Renal cortical epithelial cell (primary cell): ENCODE measurements around the gene DLGAP5. TPM values are rescaled to one million over a fixed set of nuclear protein-coding genes. Genes with fewer than 3 reads are reported as not detected.

Experiments used
- DNase-seq: peaks from one replicate; pipeline ENCODE4 v3.0.0-alpha.2; 2011; ENCODE audit warnings: low read depth
- total RNA-seq: library from RNA; depleted of rRNA; stranded (reverse); fragments of >200 nt; gene quantifications from 2 replicates; pipeline ENCODE4 v1.2.3, GENCODE V29; 2014

The DLGAP5 gene
- total RNA-seq, 1 donor from 2014 or later, result 0.94 TPM

DNA sequence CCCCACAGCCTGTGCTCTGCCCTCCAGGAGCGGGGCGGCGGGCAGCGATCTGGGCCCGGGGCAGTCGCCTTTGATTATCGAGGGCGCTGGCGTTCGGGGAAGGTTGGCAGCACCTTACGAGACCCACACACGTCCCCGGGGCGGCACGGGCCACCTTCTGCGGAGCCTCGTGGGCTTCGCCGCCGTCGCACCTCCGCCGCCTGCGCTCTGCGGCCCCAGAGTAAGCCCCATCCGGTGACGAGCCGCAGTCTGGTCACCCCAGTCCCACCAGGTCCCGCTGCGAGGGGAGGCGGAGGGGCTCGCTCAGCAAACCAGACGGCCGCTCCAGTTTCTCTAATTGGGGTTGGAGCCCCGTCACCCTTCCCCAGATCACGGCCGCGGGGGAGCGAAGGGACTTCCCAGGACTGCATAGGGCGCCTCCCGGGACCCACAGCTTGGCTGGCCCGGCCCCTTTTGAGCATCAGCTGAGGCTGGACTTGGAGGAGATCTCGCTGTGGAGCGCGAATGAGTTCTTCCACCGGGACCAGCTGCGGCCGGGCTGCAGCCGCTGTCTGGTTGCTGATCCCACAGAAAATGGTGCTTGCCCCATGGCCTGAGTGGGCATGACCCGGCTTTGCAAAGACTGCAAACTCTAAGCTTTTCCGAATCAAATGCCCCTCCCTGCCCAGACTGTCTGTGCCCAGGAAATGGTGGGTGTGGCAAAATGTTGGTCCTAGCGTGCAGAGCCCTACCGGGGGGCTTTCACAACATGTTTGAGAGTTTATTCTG is 61.8 kb downstream of the DLGAP5 start:
- peak; percentile 37 for DNase-seq

- DNase-seq, result no peak
Measured at GRCh38 chr14:55129086-55129427, 62.3 kb downstream of the DLGAP5 start, which contains the start of gene LGALS3. Gene LGALS3 (plus strand): TSS chr14:55129252. CDS start chr14:55137374, 8,122 bp downstream.

DNA sequence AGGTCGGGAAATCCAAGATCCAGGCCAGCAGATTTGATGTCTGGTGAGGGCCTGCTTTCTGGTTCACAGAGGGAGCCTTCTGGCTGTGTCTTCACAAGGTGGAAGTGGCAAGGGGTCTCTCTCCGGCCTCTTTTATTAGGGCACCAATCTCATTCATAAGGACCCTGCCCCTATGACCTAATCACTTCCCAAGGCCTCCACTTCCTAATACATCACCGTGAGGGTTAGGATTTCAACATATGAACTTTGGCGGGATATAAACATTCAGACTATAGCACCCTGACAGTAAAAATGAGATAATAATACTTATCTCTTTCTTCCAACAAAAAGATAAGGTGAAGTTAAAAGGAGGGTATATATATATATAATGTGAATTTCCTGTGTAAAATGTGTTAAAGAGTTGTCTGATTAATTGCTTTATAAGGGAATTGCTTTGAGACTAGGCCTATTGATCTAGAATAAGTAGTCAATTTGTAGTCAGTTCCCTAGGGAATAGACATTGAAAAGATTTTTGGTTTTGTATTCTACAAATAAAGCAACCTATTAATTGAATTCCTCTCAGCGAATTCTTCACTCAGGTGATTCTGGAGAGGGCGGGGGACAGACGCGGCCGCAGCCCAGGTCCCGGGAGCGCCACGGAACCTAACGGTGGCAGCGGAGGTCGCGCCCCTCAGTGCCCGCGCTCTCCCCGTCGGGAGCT is 62.8 kb downstream of the DLGAP5 start:
- DNase-seq, result no peak

- DNase-seq, result peak; percentile 99
Measured at GRCh38 chr14:55127460-55127951, 63.9 kb downstream of the DLGAP5 start.

GRCh38 chr14:55126932-55127459 is 64.4 kb downstream of the DLGAP5 start:
- DNase-seq, result no peak

- DNase-seq, result no peak
Measured at GRCh38 chr14:55126034-55126433, 65.4 kb downstream of the DLGAP5 start.

- DNase-seq, result peak; percentile 33
Measured at GRCh38 chr14:55125403-55125802, 66.0 kb downstream of the DLGAP5 start.

DNA sequence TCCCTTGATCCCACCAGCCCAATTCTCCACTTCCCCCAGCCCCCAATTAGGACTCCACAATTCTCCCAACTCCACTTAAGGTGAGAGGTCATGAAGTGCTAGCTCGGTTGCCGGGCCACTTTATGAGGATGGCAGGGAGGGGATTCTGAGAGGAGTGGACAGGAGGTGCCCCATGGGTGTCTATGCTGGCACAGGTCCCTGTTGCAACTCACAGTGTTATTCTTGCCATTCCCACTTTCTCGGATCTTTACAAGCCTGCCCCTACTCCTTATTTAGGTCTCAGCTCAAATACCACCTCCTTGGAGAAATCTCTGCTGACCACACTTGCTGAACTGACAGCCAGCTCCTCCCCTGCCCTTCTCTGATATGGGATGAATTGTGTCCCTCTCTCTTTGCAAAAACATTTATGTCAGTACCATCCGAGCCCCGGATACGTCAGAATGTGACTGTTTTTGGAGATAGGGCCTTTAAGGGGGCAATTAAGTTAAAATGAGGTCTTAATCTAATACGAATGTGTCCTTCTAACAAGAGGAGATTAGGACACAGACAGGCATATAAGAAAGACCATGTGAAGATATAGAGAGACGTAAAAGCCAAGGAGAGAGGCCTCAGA is 66.5 kb downstream of the DLGAP5 start:
- DNase-seq, result no peak

GRCh38 chr14:55123852-55124639 is 67.3 kb downstream of the DLGAP5 start:
- DNase-seq, result no peak

GRCh38 chr14:55123101-55123500 is 68.3 kb downstream of the DLGAP5 start:
- peak; percentile 96 for DNase-seq

- peak; percentile 35 for DNase-seq
Measured at GRCh38 chr14:55122440-55122986, 68.9 kb downstream of the DLGAP5 start.

GRCh38 chr14:55121628-55122439 is 69.6 kb downstream of the DLGAP5 start:
- DNase-seq, result no peak

DNA sequence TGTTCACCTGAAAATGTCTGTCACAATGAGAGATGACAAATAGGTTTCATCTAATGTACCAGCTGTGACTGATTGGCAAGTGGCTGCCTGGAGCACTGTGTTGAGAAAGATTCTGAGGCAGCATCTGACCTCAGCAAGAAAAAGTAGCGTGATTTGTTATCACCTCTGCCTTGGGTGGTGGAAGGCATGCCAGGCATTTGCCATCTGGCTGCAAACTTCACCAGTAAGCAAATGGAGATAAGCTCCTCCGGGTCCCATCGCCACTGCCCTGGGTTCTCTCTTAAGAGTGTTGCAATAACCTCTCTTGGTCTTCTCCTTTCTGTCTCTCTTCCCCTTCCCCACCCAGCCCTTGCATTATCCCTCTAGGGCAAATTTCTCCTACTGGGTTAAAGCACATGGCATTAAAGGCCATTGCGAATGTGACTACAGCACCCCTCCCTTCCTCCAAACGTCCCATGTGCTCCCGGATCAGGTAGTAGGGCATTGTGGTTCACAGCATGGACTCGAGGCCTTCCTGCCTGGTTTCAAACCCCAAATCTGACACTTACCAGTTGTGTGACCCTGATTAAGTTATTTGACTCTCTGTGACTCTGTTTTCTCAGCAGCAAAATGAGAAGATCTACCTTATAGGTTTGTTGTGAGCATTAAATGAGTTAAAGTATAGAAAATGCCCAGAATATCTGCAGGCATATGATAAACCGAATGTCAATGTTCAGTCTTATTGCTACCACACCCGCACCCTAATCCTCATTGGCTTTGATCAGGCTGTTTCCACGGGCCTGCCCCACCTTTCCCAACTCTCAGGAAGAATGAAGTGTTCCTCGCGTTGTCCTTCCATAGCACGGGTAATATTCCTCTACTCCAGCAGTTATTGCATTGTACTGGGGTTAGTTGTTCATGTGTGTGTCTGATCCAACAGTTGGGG is 70.6 kb downstream of the DLGAP5 start:
- DNase-seq, result no peak

- DNase-seq, result no peak
Measured at GRCh38 chr14:55118761-55119160, 72.6 kb downstream of the DLGAP5 start.

DNA sequence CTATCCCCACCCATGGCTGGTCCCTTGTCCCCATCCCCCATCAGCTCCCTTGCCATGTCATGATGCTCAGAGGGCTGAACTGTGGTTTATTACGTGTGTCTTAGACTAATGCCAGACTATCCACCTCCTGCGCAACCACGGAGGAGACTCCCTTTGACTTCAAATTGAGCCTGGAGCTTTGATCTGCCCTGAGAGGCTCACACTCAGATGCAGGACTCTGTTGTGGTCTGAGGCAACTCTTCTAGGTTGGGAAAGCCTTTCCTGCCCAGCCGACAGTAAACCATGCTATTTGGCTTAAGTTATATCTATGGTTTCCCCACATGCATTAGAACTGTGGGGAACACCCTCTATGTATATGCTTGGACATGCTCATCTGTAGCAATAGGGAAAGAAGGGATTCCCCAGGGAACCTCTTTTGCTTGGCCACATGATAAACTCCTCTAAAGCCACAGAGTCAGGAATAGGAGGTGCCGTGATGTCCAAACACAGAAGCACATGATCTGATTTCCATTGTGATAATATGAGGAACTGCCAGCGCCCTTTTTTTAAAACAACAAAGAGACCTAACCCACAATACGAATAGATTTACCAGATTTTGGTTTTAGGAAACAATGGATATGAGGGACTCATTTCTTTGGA is 73.5 kb downstream of the DLGAP5 start:
- no peak for DNase-seq

- peak; percentile 78 for DNase-seq
Measured at GRCh38 chr14:55116246-55117030, 74.9 kb downstream of the DLGAP5 start.

GRCh38 chr14:55115861-55116245 is 75.5 kb downstream of the DLGAP5 start:
- DNase-seq, result no peak

GRCh38 chr14:55115460-55115859 is 75.9 kb downstream of the DLGAP5 start:
- no peak for DNase-seq
